Fibroblast of skin of right quadriceps (primary cell): ENCODE data around the gene NGDN.
A peak's percentile ranks its signal among the peaks of the same experiment; 100 is the strongest.

ENCODE experiments used
- DNase-seq: peaks from one replicate; pipeline ENCODE4 v3.0.0-alpha.2; 2013

Gene NGDN

GRCh38 chr14:23478109-23478759 lies 8.7 kb downstream of the NGDN start:
- DNase-seq, result peak; percentile 60

- DNase-seq, result peak; percentile 32
These were observed 12.0 kb downstream of the NGDN start for GRCh38 chr14:23481362-23481970.

GRCh38 chr14:23481979-23482822 lies 12.7 kb downstream of the NGDN start:
- no peak for DNase-seq

GRCh38 chr14:23482823-23483148 lies 13.3 kb downstream of the NGDN start:
- no peak for DNase-seq

GRCh38 chr14:23483236-23483854 lies 13.8 kb downstream of the NGDN start:
- DNase-seq, result peak; percentile 17

- DNase-seq, result no peak
These were observed 15.8 kb downstream of the NGDN start for GRCh38 chr14:23485326-23485725.

- no peak for DNase-seq
These were observed 16.5 kb downstream of the NGDN start for GRCh38 chr14:23486036-23486435.

GRCh38 chr14:23487216-23487615 lies 17.7 kb downstream of the NGDN start:
- DNase-seq, result no peak

GRCh38 chr14:23492618-23493272 lies 23.2 kb downstream of the NGDN start:
- no peak for DNase-seq

- DNase-seq, result peak; percentile 48
These were observed 24.7 kb downstream of the NGDN start for GRCh38 chr14:23494223-23494622.

- DNase-seq, result no peak
These were observed 42.7 kb downstream of the NGDN start for GRCh38 chr14:23512156-23512555.

GRCh38 chr14:23513005-23513817 lies 43.7 kb downstream of the NGDN start:
- DNase-seq, result no peak

GRCh38 chr14:23513818-23514643 lies 44.5 kb downstream of the NGDN start:
- no peak for DNase-seq

GRCh38 chr14:23514644-23514957 lies 45.1 kb downstream of the NGDN start:
- DNase-seq, result no peak

GRCh38 chr14:23517650-23518326 lies 48.3 kb downstream of the NGDN start:
- no peak for DNase-seq

- DNase-seq, result no peak
These were observed 49.2 kb downstream of the NGDN start for GRCh38 chr14:23518709-23519108.

- no peak for DNase-seq
These were observed 51.5 kb downstream of the NGDN start for GRCh38 chr14:23520899-23521533.

GRCh38 chr14:23521785-23522640 lies 52.5 kb downstream of the NGDN start:
- no peak for DNase-seq

- no peak for DNase-seq
These were observed 53.2 kb downstream of the NGDN start for GRCh38 chr14:23522643-23523198.
